Measurements from ENCODE around the gene EPAS1. TPM values are rescaled to one million over a fixed set of nuclear protein-coding genes. Genes with fewer than 3 reads are reported as not detected.

EPAS1 gene
- total RNA-seq, 1 experiment from 2014 or later: 127 TPM

DNA sequence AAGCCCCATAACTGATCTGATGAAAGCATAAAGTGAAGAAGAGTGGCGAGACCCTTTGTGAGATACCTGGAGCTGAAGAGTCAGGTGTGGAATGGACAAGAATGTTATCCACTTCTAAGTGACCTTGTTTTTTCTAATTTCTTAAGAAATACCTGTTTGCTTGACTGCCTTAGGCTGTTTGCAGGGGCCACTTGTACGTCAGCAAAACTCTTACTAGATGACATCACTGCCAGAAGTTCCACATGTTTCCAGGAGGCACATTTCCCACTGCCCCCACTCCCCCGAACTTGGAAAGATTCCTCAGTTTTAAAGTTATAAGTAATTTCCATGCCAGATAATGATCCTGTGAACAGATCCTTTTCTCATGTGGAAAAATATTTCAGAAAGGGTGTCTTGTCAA, 8.0 kb downstream of the EPAS1 start:
- Histone ChIP-seq H3K4me2 (peak overlapping the region; percentile 83), H4K20me1 (ENCODE audit: insufficient read depth) (peaks cover 34% of the 10 kb centered on the region), H3K79me2 (ENCODE audit: low read depth) (peaks cover 97% of the 10 kb centered on the region), H2AFZ (no peak overlapping the region), H3K4me3 (no peak overlapping the region), H3F3A (ENCODE audit: insufficient read depth, low read depth) (peaks cover 52% of the 10 kb centered on the region), H3K4me1 (replicated peaks; ENCODE audit: insufficient read depth) (peaks cover 98% of the 10 kb centered on the region), H3K27me3 (ENCODE audit: insufficient read depth, low read depth) (no peaks in the 10 kb centered on the region), H3K36me3 (ENCODE audit: low read depth) (no peaks in the 10 kb centered on the region; the same call in 1 of the 2 replicates), H3K9me3 (ENCODE audit: insufficient read depth, low read depth) (no peaks in the 10 kb centered on the region), H3K9me2 (ENCODE audit: insufficient read depth) (no peaks in the 10 kb centered on the region), H3K27ac (peak overlapping the region; percentile 87)
- intact Hi-C loops (cut with micrococcal nuclease; ENCODE audit: unreplicated experiment): no loop called here
- ChIA-PET POLR2A (ENCODE audit: unreplicated experiment) (interaction anchor here (0.7 kb wide), 1 partner anchor 8 kb away, joined by 5 read pairs; the partner anchor contains the start of gene EPAS1), CTCF (no interaction called here)
- DNase-seq: no peak
- no TSS peak for BruUV-seq (replicated peaks)
- TF ChIP-seq, protein P1, sequence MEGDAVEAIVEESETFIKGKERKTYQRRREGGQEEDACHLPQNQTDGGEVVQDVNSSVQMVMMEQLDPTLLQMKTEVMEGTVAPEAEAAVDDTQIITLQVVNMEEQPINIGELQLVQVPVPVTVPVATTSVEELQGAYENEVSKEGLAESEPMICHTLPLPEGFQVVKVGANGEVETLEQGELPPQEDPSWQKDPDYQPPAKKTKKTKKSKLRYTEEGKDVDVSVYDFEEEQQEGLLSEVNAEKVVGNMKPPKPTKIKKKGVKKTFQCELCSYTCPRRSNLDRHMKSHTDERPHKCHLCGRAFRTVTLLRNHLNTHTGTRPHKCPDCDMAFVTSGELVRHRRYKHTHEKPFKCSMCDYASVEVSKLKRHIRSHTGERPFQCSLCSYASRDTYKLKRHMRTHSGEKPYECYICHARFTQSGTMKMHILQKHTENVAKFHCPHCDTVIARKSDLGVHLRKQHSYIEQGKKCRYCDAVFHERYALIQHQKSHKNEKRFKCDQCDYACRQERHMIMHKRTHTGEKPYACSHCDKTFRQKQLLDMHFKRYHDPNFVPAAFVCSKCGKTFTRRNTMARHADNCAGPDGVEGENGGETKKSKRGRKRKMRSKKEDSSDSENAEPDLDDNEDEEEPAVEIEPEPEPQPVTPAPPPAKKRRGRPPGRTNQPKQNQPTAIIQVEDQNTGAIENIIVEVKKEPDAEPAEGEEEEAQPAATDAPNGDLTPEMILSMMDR (conservative IDR thresholded peaks at IDR 0.05): no peak
- no peak for TF ChIP-seq EZH2 (IDR thresholded peaks at IDR 0.05; ENCODE audit: low read depth)

DNA sequence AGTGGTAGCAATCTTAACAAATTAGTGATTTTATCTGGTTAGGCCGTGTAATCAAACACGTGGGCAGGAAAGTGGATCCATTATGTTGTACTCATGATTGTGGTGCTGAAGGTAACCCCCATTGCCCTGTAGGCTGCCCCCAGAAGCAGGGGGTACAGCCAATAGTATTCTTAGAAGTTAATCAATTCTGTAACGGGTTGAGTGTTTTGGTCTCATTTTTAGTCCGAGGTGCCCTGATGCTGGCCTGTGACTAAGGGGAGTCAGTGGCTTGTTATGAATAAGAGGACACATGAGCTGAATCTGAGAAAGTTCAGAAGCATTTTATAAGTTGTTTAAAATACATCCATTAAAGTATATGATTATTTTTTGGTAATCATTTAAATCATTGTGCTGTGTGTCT, 8.6 kb downstream of the EPAS1 start:
- no TSS peak for BruUV-seq (replicated peaks)
- Histone ChIP-seq H3K9me3 (ENCODE audit: insufficient read depth, low read depth) (no peaks in the 10 kb centered on the region), H4K20me1 (ENCODE audit: insufficient read depth) (peaks cover 33% of the 10 kb centered on the region), H2AFZ (no peak overlapping the region), H3K9me2 (ENCODE audit: insufficient read depth) (no peaks in the 10 kb centered on the region), H3K27ac (peak overlapping the region; percentile 87), H3K4me3 (peak overlapping the region; percentile 15; the same call in 1 of the 2 replicates), H3K36me3 (ENCODE audit: low read depth) (no peaks in the 10 kb centered on the region; the same call in 1 of the 2 replicates), H3K4me2 (peak overlapping the region; percentile 83), H3F3A (ENCODE audit: insufficient read depth, low read depth) (peaks cover 55% of the 10 kb centered on the region), H3K79me2 (ENCODE audit: low read depth) (peaks cover 97% of the 10 kb centered on the region), H3K27me3 (ENCODE audit: insufficient read depth, low read depth) (no peaks in the 10 kb centered on the region), H3K4me1 (replicated peaks; ENCODE audit: insufficient read depth) (peaks cover 98% of the 10 kb centered on the region)
- ChIA-PET CTCF (no interaction called here), POLR2A (ENCODE audit: unreplicated experiment) (interaction anchor here (0.7 kb wide), 1 partner anchor 9 kb away, joined by 5 read pairs; the partner anchor contains the start of gene EPAS1)
- peak in 1 of 2 experiments; percentile 50 for DNase-seq
- intact Hi-C loops (cut with micrococcal nuclease; ENCODE audit: unreplicated experiment): loop anchor here (1.0 to 2.0 kb wide), 2 partner anchors 20 to 367 kb away; no protein-coding TSS in a partner anchor
- TF ChIP-seq EZH2 (IDR thresholded peaks at IDR 0.05; ENCODE audit: low read depth): no peak
- TF ChIP-seq, protein P1 (conservative IDR thresholded peaks at IDR 0.05): no peak

DNA sequence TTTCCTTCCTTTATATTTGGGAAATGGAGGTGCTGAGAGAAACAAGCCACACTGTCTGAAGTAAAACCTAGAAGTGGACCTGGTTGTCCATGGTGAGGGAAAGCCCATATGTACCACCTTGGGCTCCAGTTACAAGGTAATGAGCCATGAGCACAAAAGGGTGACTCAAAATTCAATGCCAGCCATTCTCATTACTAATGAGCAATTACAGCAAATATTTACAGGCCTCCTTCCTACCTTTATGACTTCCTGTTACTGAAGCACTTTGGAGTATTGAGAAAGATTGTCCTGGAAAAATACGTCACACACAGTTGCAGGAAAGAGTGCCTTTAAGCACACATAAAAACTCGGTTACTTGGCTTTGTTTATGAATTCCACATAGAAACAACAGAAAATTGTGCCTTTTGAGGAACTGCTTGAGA, 9.1 kb downstream of the EPAS1 start:
- DNase-seq: peak; percentile 40 to 100
- Histone ChIP-seq H3K9me3 (ENCODE audit: insufficient read depth, low read depth) (no peaks in the 10 kb centered on the region), H3K4me1 (replicated peaks; ENCODE audit: insufficient read depth) (peaks cover 98% of the 10 kb centered on the region), H3K36me3 (ENCODE audit: low read depth) (no peaks in the 10 kb centered on the region; the same call in 1 of the 2 replicates), H3K27me3 (ENCODE audit: insufficient read depth, low read depth) (no peaks in the 10 kb centered on the region), H3K4me3 (peak overlapping the region; percentile 43; the same call in 1 of the 2 replicates), H3K27ac (peak overlapping the region; percentile 87), H3K4me2 (peak overlapping the region; percentile 83), H3K9me2 (ENCODE audit: insufficient read depth) (no peaks in the 10 kb centered on the region), H3F3A (ENCODE audit: insufficient read depth, low read depth) (peaks cover 60% of the 10 kb centered on the region), H2AFZ (no peak overlapping the region), H4K20me1 (ENCODE audit: insufficient read depth) (peaks cover 29% of the 10 kb centered on the region), H3K79me2 (ENCODE audit: low read depth) (peaks cover 97% of the 10 kb centered on the region)
- POLR2A ChIA-PET (ENCODE audit: unreplicated experiment): no interaction called here
- TF ChIP-seq EZH2 (IDR thresholded peaks at IDR 0.05; ENCODE audit: low read depth): no peak
- TF ChIP-seq, protein P1 (conservative IDR thresholded peaks at IDR 0.05): no peak
- intact Hi-C loops (cut with micrococcal nuclease; ENCODE audit: unreplicated experiment): loop anchor here (1.0 to 2.0 kb wide), 2 partner anchors 19 to 368 kb away; no protein-coding TSS in a partner anchor
- no TSS peak for BruUV-seq (replicated peaks)
- CTCF ChIA-PET: no interaction called here

All from PC-9 (cell line).